GM20000 (cell line): Measurements from ENCODE around the gene HHAT.

Experiments
- DNase-seq: peaks from one replicate; pipeline ENCODE4 v3.0.0; 2012; ENCODE audit warnings: low spot score
- TF ChIP-seq, protein P1 (sequence below): IDR thresholded peaks from 2 replicates; pipeline ENCODE4 v1.5.1; 2012; ENCODE audit warnings: mild to moderate bottlenecking, control low read depth; ENCODE audit errors: extremely low read depth, missing control alignments

The HHAT gene

DNA sequence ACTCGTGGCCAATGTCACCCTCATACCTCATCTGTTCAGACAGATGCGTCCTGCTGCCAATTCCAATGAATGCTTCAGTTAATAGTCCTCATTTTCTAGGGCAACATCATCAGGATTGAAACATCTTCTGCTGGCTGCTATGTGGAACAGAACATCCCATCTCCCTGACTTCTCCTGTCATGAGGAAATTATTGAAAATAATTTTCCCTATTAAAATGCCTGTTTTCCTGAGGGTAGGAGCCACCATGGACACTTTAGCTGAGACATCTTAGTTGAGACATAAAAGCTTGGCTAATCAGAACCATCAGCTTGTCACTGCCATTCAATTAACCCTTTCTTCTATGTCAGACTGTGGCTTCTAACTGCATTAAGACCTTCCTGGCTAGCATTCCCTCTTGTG is 396.1 kb downstream of the HHAT start:
- TF ChIP-seq, protein P1, sequence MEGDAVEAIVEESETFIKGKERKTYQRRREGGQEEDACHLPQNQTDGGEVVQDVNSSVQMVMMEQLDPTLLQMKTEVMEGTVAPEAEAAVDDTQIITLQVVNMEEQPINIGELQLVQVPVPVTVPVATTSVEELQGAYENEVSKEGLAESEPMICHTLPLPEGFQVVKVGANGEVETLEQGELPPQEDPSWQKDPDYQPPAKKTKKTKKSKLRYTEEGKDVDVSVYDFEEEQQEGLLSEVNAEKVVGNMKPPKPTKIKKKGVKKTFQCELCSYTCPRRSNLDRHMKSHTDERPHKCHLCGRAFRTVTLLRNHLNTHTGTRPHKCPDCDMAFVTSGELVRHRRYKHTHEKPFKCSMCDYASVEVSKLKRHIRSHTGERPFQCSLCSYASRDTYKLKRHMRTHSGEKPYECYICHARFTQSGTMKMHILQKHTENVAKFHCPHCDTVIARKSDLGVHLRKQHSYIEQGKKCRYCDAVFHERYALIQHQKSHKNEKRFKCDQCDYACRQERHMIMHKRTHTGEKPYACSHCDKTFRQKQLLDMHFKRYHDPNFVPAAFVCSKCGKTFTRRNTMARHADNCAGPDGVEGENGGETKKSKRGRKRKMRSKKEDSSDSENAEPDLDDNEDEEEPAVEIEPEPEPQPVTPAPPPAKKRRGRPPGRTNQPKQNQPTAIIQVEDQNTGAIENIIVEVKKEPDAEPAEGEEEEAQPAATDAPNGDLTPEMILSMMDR, result no peak

More for the DNA sequence above, 396.1 kb downstream of the HHAT start:
- DNase-seq, result no peak
